GM12801 (cell line): ENCODE results near the gene EDC4.

Source experiments
- TF ChIP-seq, protein P1 (sequence below): IDR thresholded peaks from one replicate; pipeline ENCODE4 v1.5.1; 2011; ENCODE audit warnings: control low read depth; ENCODE audit not compliant: insufficient read length; ENCODE audit errors: extremely low read depth

The EDC4 gene

DNA sequence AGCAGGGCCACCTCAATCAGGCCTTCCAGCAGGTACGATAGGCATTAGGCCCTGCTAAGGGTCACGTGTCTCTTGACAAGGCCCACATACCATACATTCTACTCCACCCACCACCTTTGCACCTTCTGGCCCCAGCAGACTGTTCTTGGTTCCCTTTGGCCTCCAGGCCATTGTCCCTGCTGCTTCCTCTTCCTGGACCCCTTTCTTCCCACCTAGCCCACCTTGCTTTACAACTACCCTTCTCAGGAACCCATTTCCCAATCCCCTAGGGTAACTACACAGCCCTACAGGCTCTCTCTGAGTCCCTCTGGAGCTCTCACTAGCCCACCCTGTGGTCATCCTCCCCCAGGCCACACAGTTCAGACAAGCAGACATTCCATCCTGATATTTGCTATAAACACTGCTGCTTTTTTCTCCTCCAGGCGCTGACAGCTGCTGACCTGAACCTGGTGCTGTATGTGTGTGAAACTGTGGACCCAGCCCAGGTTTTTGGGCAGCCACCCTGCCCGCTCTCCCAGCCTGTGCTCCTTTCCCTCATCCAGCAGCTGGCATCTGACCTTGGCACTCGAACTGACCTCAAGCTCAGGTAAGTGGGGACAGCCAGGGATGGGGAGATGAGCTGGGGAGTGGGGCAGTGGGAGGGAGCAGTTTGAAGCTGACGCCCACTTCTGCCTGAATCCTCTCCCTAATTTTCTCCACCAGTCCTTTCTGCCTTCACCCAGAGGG lies 10.5 kb downstream of the EDC4 start:
- TF ChIP-seq, protein P1, sequence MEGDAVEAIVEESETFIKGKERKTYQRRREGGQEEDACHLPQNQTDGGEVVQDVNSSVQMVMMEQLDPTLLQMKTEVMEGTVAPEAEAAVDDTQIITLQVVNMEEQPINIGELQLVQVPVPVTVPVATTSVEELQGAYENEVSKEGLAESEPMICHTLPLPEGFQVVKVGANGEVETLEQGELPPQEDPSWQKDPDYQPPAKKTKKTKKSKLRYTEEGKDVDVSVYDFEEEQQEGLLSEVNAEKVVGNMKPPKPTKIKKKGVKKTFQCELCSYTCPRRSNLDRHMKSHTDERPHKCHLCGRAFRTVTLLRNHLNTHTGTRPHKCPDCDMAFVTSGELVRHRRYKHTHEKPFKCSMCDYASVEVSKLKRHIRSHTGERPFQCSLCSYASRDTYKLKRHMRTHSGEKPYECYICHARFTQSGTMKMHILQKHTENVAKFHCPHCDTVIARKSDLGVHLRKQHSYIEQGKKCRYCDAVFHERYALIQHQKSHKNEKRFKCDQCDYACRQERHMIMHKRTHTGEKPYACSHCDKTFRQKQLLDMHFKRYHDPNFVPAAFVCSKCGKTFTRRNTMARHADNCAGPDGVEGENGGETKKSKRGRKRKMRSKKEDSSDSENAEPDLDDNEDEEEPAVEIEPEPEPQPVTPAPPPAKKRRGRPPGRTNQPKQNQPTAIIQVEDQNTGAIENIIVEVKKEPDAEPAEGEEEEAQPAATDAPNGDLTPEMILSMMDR: no peak

DNA sequence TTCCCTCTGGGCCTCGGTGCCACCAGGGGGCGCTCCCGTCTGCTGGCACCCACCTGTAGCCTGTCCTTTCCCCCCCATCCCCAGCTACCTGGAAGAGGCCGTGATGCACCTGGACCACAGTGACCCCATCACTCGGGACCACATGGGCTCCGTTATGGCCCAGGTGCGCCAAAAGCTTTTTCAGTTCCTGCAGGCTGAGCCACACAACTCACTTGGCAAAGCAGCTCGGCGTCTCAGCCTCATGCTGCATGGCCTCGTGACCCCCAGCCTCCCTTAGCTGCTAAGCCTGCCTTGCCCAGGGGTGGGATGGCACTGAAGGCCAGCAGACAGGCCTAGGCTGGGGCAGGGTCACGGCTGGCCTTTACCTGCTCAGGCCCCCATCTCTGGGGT lies 11.0 kb downstream of the EDC4 start:
- TF ChIP-seq, protein P1: no peak

DNA sequence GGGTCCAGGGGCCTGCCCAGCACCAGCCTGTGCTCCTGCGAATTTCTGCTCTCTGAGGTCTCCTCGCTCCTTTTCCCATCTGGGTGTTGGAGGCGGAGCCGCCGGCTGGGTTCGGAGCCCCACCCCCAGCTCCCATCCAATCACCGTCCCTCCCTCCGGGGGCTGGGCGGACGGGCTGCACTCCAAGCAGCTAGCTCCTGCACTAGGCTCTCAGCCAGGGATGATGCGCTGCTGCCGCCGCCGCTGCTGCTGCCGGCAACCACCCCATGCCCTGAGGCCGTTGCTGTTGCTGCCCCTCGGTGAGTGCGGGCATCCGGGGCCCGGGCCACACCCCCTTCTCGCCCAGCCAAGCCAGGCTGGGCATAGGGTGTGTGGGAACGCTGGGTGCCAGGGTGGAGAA lies 11.8 kb downstream of the EDC4 start, which contains the start of gene NRN1L:
TSS of gene NRN1L (plus strand) at position 202 of the 400 bp plus-strand sequence. CDS start at position 221, 19 bp downstream.
- TF ChIP-seq, protein P1: no peak

DNA sequence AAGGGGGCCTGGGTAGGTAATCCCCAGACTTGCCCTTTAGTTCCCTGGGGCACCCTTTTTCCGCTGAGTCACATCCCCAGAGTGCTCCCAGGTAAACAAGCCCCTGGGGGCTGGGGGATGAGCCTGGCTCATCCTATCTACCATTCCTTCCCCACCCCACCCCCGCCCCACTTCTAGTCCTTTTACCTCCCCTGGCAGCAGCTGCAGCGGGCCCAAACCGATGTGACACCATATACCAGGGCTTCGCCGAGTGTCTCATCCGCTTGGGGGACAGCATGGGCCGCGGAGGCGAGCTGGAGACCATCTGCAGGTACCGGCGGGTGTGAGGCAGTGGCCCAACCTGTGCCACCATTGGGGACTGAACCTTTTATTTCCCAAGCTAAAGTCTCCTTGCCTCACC lies 12.7 kb downstream of the EDC4 start:
- TF ChIP-seq, protein P1: no peak

DNA sequence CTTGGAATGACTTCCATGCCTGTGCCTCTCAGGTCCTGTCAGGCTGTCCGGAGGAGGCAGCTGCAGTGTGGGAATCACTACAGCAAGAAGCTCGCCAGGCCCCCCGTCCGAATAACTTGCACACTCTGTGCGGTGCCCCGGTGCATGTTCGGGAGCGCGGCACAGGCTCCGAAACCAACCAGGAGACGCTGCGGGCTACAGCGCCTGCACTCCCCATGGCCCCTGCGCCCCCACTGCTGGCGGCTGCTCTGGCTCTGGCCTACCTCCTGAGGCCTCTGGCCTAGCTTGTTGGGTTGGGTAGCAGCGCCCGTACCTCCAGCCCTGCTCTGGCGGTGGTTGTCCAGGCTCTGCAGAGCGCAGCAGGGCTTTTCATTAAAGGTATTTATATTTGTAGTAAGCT lies 13.1 kb downstream of the EDC4 start:
- TF ChIP-seq, protein P1: no peak

DNA sequence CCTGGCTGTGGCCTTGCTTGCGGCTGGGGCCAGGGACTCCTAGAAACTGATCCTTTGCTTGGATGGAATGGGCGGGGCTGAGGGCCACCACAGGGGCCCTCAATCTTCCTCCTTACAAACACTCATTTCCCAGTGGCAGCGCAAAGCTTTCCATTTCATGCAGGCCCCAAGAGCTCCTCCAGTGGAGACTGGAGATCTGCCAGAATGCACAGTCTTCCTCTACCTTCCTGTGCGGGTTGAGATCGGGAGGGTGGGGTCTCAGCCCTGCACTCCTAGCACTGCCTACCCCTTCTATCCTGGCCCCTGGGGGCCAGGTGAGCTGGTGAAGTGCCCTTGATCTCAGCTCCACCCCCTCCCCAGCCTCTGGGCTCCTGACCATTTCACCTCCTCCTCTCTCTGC lies 13.5 kb downstream of the EDC4 start:
- TF ChIP-seq, protein P1: no peak

DNA sequence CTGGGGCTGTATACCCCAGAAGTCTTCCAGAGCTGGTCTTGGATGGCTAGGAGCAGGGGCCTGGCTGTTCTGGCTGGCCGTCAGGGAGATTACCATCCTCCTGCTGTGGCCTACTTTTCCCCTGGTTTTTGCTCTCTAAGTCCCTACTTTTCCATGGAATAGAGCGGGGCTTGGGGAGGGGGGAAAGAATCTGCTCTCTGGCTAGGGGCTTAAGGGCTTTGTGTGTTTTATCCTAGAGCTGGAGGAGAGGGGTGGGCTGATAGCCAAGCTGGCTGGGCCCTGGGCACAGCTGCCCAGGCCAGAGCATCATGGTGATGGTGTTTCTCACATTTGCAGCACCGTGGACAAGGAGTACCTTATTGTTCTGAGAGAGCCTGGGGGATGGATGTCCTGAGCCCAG lies 15.5 kb downstream of the EDC4 start:
- TF ChIP-seq, protein P1: no peak
